GM21526 (cell line): ENCODE measurements around the gene SLC6A18.

ENCODE experiments used
- ATAC-seq: cut with Tn5 transposase; IDR thresholded peaks from one replicate; pipeline ENCODE4 v1.9.1; 2021; ENCODE audit warnings: moderate library complexity; ENCODE audit not compliant: unreplicated experiment, low FRiP score

The SLC6A18 gene

GRCh38 chr5:1225081-1225480 lies at the start of gene SLC6A18:
Gene SLC6A18 (plus strand): TSS chr5:1225381. CDS start chr5:1225478, 97 bp downstream.
- ATAC-seq: no peak

GRCh38 chr5:1175801-1176472 lies 49.2 kb upstream of the SLC6A18 start:
- ATAC-seq: no peak

GRCh38 chr5:1176473-1177391 lies 48.4 kb upstream of the SLC6A18 start:
- ATAC-seq: no peak

- no peak for ATAC-seq
These were observed 47.2 kb upstream of the SLC6A18 start for GRCh38 chr5:1177826-1178528.

GRCh38 chr5:1178529-1179382 lies 46.4 kb upstream of the SLC6A18 start:
- ATAC-seq: no peak

- no peak for ATAC-seq
These were observed 45.8 kb upstream of the SLC6A18 start for GRCh38 chr5:1179383-1179715.

- no peak for ATAC-seq
These were observed 45.1 kb upstream of the SLC6A18 start for GRCh38 chr5:1180096-1180495.

GRCh38 chr5:1180841-1181271 lies 44.3 kb upstream of the SLC6A18 start:
- no peak for ATAC-seq

- no peak for ATAC-seq
These were observed 43.5 kb upstream of the SLC6A18 start for GRCh38 chr5:1181451-1182359.

- no peak for ATAC-seq
These were observed 42.9 kb upstream of the SLC6A18 start for GRCh38 chr5:1182360-1182632.

- ATAC-seq: no peak
These were observed 42.4 kb upstream of the SLC6A18 start for GRCh38 chr5:1182633-1183423.

- no peak for ATAC-seq
These were observed 41.6 kb upstream of the SLC6A18 start for GRCh38 chr5:1183424-1184162.

- no peak for ATAC-seq
These were observed 41.1 kb upstream of the SLC6A18 start for GRCh38 chr5:1184163-1184470.

GRCh38 chr5:1184481-1184880 lies 40.7 kb upstream of the SLC6A18 start:
- no peak for ATAC-seq

- no peak for ATAC-seq
These were observed 40.0 kb upstream of the SLC6A18 start for GRCh38 chr5:1185038-1185627.

GRCh38 chr5:1185629-1186350 lies 39.4 kb upstream of the SLC6A18 start:
- ATAC-seq: no peak
